Renal pelvis (tissue), 3 donors: ENCODE data around the gene SKA2. TPM values are rescaled to one million over a fixed set of nuclear protein-coding genes. Genes with fewer than 3 reads are reported as not detected.

Source experiments
- polyA plus RNA-seq, 3 donors: library from polyadenylated mRNA; unstranded; fragments of 120-200 nt; gene quantifications; one replicate each; pipeline ENCODE4 v1.2.1, GENCODE V29; 2013; ENCODE audit not compliant: insufficient read length in 3 of 3

SKA2 gene
- polyA plus RNA-seq, 3 donors: 66.3 to 74.5 (median 69.3) TPM

Other genes starting within 250 kb of the SKA2 start
- gene TRIM37, start 48.3 kb downstream of the SKA2 start, polyA plus RNA-seq: 10 to 100 TPM; 24.8 to 30.3 (median 28.6) TPM
- 10 to 100 TPM; 17.1 to 19.6 (median 19.0) TPM for gene PRR11, start 560 bp upstream of the SKA2 start, polyA plus RNA-seq
- gene SMG8, start 54.8 kb upstream of the SKA2 start, polyA plus RNA-seq: 10 to 100 TPM; 20.6 to 24.5 (median 22.0) TPM
- 10 to 100 TPM in 2 of 3 donors, 1 to 10 TPM in 1; 9.4 to 12.1 (median 11.1) TPM for gene GDPD1, start 65.3 kb upstream of the SKA2 start, polyA plus RNA-seq
- 10 to 100 TPM; 32.1 to 47.0 (median 37.6) TPM for gene YPEL2, start 176.5 kb upstream of the SKA2 start, polyA plus RNA-seq